ENCODE data around the gene RTN4RL1.

The RTN4RL1 gene

GRCh38 chr17:2059547-2060384 is 34.6 kb upstream of the RTN4RL1 start:
- FAIRE-seq, result no peak

- no peak for FAIRE-seq
Measured at GRCh38 chr17:2058586-2059546, 33.7 kb upstream of the RTN4RL1 start.

- no peak for FAIRE-seq
Measured at GRCh38 chr17:2057760-2058585, 32.8 kb upstream of the RTN4RL1 start.

- FAIRE-seq, result no peak
Measured at GRCh38 chr17:2057175-2057759, 32.1 kb upstream of the RTN4RL1 start.

- no peak for FAIRE-seq
Measured at GRCh38 chr17:2056206-2057174, 31.4 kb upstream of the RTN4RL1 start.

- FAIRE-seq, result no peak
Measured at GRCh38 chr17:2055292-2056205, 30.4 kb upstream of the RTN4RL1 start.

GRCh38 chr17:2054512-2055291 is 29.6 kb upstream of the RTN4RL1 start, which contains the start of gene HIC1:
Gene HIC1 (plus strand): TSS chr17:2055103. CDS start chr17:2056691, 1,588 bp downstream.
- no peak for FAIRE-seq

- FAIRE-seq, result no peak
Measured at GRCh38 chr17:2054262-2054511, 29.1 kb upstream of the RTN4RL1 start.

- no peak for FAIRE-seq
Measured at GRCh38 chr17:2053380-2054261, 28.5 kb upstream of the RTN4RL1 start.

- FAIRE-seq, result no peak
Measured at GRCh38 chr17:2051933-2052559, 26.9 kb upstream of the RTN4RL1 start.

GRCh38 chr17:2051061-2051932 is 26.2 kb upstream of the RTN4RL1 start:
- no peak for FAIRE-seq

GRCh38 chr17:2050300-2051060 is 25.3 kb upstream of the RTN4RL1 start:
- no peak for FAIRE-seq

- no peak for FAIRE-seq
Measured at GRCh38 chr17:2049333-2050299, 24.5 kb upstream of the RTN4RL1 start.

GRCh38 chr17:2048805-2049204 is 23.7 kb upstream of the RTN4RL1 start:
- no peak for FAIRE-seq

- no peak for FAIRE-seq
Measured at GRCh38 chr17:2047590-2047989, 22.5 kb upstream of the RTN4RL1 start.
